Medulla oblongata (tissue), 1 donor: ENCODE measurements around the gene CNPPD1.

ENCODE experiments used
- DNase-seq: peaks from one replicate; pipeline ENCODE4 v3.0.0-alpha.2; 2015; ENCODE audit errors: extremely low spot score

Gene CNPPD1

GRCh38 chr2:219160186-219161017 is 16.3 kb downstream of the CNPPD1 start, which contains the start of gene NHEJ1:
TSS of gene NHEJ1 (minus strand) at chr2:219160815. CDS start at chr2:219158362, 2,453 bp downstream.
- DNase-seq: peak; percentile 96

DNA sequence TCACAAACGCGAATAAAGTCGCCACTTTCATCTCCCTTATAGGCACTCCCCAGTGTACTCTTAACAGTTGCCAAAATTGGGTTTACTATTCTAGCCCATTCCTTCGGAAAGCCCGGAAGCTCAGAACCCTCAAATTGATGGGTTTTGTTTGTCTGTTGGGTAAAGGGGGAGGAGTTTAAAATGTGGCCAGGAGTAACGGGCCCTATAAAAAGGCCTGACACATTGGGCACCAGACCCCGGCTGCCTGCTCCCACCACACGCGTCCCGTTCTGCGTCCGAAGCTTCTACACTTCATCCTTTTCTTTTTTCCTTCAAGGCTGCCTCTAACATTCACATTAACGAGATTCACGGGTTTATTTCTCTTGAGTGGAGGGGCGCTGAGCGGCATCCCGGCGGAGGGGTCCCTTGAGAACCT is 16.9 kb downstream of the CNPPD1 start:
- no peak for DNase-seq

DNA sequence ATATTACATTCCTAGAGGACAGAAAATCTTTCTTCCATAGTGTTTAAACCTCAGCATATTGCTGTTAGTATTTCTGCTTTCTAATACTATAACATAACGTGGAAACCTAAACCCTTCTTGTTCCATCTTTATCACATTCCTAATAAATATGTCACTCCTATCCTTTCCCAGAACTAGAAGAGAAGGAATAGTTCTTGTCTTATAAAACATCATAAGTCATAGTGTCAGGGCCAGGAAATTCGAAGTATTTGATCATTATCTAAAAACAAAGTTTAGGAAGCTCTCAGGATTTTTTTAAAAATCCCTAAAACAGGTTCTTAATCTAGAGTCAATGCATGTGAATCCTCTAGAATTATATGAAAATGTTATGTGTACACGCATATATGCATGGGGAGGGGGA is 18.1 kb downstream of the CNPPD1 start:
- no peak for DNase-seq

- DNase-seq: no peak
Observed at GRCh38 chr2:219158025-219158424, 18.7 kb downstream of the CNPPD1 start.

DNA sequence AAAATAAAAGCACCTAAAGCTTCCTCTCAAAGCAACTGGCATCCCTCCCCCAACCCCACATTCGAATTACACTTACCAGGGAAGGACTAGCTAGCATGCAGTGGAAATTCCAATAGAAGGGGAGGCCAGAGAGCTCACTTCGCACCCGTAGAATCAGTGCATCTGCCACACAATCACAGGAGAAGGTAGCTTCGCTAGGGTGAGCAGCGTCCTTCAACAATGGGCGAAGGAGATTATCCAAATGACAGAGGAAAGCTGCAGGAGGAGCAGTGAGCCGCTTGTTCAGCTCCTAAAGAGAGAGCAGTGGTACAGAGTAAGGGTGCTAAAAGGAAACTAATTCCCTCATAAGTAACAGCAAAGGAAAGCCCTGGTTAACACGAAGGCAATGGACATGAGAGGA is 19.3 kb downstream of the CNPPD1 start:
- no peak for DNase-seq

- DNase-seq: peak; percentile 91
Observed at GRCh38 chr2:219155054-219155644, 21.6 kb downstream of the CNPPD1 start.

- DNase-seq: no peak
Observed at GRCh38 chr2:219149667-219150066, 27.1 kb downstream of the CNPPD1 start.

DNA sequence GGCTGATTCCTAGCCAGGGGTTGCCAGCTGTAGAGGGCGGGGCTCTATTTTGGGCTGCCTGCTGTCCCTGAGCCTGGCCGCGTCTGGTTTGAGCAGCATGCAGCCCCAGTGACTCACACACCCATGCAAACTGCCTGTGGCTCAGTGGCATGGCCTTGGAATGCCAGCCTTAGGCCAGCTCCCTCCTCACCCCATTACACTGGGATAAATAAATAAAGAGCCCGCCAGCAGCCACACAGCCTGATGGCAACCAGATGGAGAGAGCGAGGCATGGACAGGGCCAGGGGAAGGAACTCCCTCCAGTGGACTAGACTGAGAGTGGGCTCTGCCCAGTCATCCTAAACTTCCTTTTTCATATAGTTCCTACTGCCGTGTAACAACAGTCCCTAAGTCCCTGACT is 34.4 kb downstream of the CNPPD1 start:
- DNase-seq: no peak

GRCh38 chr2:219140722-219141121 is 36.0 kb downstream of the CNPPD1 start:
- no peak for DNase-seq

DNA sequence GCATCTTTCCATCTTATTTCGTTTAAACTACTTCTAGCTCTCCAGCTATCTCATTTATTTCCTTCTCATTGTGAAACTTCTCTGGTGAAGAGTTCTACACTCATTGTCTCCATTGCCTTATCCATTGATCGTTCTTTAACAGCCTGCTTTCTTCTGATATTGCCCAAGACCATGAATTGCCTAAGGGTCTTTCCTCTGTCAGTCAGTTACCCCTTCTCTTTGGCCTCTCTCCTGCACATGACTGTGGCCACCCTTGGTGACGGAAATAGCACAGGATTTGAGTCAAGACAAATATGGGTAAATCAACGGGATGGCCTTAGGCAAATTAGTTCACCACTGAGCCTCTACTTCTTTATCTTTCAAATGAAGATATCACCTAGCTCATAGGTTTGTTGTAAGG is 42.7 kb downstream of the CNPPD1 start:
- DNase-seq: no peak

- DNase-seq: no peak
Observed at GRCh38 chr2:219131744-219132143, 45.0 kb downstream of the CNPPD1 start.

DNA sequence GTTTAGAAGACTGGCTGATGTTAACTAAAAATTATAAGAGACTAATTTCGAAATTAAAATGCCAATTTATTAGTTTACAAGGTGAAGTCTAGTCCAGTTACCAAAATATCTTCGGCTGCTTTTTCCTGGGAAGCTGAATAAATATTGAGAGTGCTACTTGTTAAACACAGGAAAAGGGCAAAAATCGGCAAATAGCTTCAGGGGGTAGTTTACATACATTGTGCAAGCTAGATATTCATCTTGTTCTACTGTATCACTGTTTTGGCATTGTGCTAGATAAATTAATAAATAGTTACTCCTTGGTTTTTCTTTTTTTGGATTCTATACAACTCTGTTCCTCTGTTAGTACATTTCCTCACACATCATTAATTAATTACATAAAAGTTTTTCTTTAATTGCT is 45.4 kb downstream of the CNPPD1 start:
- no peak for DNase-seq

DNA sequence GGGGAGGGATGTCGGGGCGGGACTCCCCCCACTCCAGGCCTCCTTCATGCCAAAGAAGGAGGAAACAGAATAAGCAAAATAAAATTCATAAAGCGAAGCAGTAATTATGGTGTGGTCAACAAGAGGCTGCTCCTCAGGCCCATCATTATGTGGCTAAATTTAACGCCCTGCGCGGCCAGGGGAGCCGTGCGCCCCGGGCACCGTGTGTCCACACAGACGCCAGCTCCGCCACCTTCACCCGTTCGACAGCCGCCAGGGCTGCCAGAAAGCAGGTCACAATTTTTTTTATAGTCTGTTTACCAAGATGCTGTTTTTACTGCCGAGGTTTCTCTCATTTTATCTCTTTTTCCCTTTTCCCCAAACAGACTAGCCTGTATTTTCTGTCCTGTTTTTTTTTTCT is 47.1 kb downstream of the CNPPD1 start:
- DNase-seq: no peak

- DNase-seq: no peak
Observed at GRCh38 chr2:219128396-219128795, 48.3 kb downstream of the CNPPD1 start.

DNA sequence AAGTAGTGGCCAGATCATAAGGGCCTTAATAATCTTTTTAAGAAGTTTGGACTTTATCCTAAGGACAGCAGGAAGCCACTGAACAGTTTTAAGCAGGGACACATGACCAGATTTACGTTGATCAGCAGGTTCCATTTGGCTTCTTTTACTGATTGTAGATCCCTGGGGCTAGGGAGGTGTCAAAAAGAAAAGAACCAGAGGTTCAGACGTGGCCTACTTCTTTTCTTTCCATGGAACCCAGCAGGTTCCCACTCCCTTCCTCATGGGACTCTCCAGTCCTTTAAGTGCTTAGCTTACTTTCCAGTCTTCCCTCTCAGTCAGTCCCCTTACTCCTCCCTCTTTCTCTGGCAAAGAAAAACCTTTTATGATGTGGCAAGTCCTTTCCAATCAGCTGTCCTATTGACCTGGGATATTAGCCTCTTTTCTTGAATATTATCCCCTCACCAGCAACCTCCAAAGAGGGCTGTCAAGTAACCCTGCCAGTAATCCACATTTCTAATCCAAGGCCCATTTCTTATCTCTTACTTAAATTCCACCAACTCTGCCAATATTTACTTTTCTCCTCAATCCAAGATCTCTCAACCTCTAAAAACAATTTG is 49.6 kb downstream of the CNPPD1 start:
- DNase-seq: no peak

- no peak for DNase-seq
Observed at GRCh38 chr2:219126555-219126954, 50.2 kb downstream of the CNPPD1 start.

GRCh38 chr2:219125886-219126270 is 50.8 kb downstream of the CNPPD1 start:
- DNase-seq: no peak

DNA sequence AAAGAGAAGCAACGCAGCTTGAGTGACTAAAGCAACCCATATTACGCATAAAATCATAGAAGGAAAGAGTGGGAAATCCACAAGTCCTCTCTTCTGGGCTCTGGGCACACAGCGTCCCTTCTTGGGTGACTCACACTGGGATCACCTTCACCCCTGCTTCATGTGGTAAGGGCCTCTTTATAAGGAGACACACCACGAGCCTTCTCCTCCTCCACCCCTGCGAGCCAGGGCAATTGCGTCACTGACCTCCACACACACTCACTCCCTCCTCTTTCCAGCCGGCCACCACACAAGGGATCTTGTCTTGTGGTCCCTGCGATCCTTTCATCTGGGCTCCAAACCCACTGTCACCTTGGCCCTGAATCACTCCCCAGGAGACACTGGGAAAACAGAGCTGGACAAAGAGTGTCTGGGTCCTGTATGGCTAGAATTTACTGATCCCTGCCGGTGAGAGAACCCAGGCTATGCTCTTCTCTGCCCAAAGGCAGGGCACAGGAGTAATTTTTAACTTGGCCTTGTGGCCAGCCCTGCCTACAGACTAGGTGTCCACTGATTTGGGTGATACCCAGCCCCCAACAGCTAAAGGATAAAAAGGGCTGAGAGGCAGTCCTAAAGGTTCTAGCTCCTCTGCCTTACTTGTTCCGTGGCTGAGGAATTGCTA is 51.4 kb downstream of the CNPPD1 start:
- DNase-seq: no peak

GRCh38 chr2:219124381-219125110 is 52.2 kb downstream of the CNPPD1 start:
- no peak for DNase-seq

DNA sequence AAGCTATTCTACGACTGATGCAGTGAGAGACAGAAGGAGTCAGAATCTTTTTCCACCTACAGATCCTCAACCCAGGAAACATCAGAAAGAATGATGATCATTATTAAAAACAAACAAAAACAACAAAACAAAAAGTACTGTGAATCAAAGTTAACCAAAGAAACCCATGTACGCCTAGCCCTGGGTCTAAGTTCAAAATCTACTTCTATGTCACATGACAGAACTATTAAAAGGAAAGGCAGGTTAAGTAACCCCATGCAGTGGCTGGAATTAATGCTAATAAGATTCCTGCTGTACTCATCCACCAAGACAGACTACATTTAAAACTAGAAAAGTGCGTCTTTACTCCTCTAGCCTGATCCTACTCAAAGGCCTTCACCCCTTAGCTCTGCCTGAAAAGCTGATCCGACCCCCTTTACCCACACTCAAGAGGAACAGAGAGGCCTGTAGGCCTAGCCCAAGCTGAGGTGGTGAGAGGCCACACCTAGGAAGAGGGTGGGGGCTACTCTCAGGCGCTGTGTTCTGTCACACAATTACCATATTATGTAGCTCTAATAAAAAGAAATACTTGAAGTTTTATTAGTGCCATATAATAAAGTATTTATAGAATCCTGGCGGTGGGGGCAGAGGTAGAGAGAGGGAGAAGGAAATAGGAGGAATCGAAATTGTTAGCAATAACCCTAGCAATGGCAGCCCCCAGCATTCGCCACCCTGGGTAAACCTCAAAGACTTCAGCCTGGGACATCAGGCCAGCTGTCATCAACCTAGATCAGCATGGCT is 53.2 kb downstream of the CNPPD1 start:
- DNase-seq: no peak
